HG03280 (cell line): Measurements from ENCODE around the gene ACTR6.
A peak's percentile ranks its signal among the peaks of the same experiment; 100 is the strongest.
"Not testable (repeated sequence)": the region's sequence is repeated elsewhere in the genome, so short reads cannot be mapped to it uniquely, and the experiment has no call there.

ENCODE experiments used
- ATAC-seq: cut with Tn5 transposase; IDR thresholded peaks from one replicate; pipeline ENCODE4 v1.9.1; 2021; ENCODE audit warnings: mild to moderate bottlenecking, moderate library complexity; ENCODE audit not compliant: unreplicated experiment

ACTR6 gene

DNA sequence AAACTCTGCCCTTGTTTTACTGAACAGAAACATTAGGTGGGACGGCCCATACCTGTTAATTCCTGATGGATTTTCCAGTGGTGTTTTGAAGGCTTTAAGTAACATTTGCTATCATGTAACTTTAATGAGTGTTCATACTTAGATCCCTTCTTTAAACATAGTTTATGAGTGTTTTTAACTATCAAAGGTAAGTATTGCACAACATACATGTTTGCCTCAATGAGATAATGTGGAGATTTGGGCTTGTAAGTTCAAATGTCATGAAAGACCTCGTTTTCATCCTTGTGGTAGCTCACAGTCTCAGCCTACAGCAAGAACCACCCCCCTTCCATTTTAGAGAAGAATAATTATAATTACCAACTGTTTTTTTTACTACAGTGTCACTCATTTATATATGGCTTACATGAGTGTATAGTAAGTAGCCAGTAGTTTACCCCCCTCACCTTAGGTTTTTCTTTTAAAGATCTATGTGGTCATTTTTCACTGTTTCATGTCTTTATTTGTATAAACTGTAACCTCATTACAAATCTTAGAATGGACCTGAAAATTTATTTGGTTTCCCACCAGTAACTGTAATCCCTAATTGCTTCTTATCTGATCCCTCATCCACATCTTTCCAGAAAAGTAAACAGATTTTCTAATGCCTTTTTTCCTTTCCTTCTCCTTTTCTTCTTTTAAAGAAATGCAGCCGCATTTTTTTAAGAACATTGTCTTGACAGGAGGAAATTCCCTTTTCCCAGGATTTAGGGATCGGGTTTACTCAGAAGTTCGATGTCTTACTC is 18.9 kb downstream of the ACTR6 start:
- ATAC-seq = no peak

DNA sequence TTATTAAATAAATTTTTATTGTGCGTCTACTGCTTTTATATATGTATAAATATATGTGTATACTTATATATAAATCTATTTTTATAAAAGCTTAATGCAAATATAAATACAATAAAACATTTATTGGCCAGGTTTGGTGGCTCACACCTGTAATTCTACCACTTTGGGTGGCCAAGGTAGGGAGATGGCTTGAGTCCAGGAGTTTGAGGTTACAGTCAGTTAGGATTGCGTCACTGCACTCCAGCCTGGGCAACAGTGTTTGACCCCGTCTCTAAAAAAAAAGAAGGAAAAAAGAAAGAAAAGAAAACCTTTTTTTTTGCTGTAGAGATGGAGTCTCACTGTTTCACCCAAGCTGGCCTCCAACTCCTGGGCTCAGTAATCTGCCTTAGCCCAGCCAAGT is 20.9 kb downstream of the ACTR6 start:
- ATAC-seq = no peak

DNA sequence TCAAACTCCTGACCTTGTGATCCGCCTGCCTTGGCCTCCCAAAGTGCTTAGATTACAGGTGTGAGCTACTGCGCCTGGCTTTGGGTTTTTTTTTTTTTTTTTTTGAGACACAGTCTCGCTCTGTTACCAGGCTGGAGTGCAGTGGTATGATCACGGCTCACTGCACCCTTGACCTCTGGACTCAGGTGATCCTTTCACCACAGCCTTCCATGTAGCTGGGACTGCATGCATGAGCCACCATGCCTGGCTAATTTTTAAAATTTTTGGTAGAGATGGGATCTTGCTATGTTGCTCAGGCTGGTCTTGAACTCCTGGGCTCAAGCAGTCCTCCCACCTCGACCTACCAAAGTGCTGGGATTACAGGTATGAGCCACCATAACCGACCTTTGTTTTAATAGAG is 21.6 kb downstream of the ACTR6 start:
- ATAC-seq = not testable (repeated sequence)

DNA sequence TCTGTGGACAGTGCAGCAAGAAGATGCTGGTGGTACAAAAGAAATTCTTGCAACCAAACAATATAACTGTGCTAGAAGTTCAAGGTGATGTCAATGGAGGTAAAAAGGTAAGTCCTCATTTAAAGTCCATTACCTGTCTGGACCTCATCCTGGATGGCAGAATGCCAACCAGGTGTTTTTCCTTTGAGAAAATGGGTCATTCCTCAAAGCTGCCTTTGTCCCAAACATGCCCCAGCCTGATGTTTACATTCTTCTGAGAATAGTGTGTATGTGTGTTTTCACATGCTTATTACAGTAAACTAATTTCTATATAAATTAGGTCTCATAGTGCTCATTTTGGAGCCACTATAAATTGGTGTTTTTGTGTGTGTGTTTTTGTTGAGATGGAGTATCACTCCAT is 24.9 kb downstream of the ACTR6 start:
- ATAC-seq = no peak

DNA sequence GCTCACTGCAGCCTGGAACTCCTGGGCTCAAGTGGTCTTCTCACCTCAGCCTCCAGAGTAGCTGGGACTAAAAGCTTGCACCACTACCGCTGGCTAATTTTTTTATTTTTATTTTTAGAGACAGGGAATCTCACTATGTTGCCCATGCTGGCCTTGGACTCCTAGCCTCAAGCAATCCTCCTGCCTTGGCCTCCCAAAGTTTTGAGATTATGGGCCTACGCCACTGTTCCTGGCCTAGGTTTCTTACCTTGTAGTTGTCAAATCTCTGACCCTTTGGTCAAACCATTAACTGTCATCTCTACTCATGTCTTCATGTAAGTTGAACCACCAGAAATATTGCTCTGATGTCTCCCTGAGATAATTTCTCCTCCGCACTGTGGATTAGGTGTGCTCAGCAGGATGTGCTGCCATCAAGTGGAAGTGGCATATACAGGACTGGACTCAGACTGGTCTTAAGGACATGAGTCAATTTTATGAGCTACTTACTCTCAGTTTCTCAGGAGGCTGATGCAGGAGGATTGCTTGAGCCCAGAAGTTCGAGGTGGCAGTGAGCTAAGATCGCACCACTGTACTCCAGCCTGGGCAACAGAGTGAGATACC is 28.5 kb downstream of the ACTR6 start:
- ATAC-seq = no peak

DNA sequence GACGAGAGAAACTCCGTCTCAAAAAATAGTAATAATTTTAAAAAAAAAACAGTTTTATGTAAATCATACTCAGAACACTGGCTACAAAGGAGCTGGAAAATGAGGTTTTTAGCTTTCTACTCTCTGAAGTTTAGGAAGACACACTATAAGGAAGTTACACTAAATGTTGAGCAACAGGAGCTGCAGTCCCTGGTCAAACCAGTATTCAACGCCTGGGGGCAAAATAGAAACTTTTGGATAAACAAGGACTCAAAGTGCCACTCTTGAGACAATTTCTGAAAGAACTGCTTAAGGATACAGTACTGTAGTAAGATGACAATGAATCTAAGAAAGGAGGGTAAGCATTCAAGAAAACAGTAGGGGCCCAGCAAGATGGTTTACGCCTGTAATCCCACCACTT is 29.3 kb downstream of the ACTR6 start:
- ATAC-seq = no peak

DNA sequence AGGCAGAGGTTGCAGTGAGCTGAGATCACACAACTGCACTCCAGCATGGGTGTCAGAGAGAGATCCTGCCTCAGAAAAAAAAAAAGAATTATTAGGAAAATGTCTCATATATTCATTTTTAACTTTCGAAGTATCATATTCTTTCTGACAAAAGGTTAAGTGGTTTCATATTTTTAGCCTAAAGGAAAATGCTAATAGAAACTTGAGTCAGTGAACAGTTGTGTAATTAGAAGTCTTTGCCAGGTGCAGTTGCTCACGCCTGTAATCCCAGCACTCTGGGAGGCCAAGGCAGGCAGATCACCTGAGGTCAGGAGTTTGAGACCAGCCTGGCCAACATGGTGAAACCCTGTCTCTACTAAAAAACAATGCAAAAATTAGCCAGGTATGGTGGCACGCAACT is 31.3 kb downstream of the ACTR6 start:
- ATAC-seq = not testable (repeated sequence)

DNA sequence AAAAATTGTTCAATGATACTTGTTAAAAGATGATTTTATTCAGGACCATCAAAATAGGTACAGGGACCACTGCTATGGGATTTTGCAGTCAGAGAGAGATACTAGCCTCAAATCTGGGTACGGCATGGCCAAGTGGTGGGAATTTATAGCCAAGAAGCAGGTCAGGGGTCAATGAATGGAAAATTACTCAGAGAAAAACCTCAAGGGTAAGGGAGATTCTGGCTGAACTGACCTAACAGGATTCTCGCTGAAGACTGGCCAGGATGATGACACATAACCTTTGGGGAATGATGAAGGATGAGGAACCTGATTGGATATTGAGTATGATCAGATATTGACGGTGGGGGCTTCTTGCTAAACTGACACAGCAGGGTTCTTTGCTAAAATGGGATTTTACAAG is 33.6 kb downstream of the ACTR6 start:
- ATAC-seq = no peak

DNA sequence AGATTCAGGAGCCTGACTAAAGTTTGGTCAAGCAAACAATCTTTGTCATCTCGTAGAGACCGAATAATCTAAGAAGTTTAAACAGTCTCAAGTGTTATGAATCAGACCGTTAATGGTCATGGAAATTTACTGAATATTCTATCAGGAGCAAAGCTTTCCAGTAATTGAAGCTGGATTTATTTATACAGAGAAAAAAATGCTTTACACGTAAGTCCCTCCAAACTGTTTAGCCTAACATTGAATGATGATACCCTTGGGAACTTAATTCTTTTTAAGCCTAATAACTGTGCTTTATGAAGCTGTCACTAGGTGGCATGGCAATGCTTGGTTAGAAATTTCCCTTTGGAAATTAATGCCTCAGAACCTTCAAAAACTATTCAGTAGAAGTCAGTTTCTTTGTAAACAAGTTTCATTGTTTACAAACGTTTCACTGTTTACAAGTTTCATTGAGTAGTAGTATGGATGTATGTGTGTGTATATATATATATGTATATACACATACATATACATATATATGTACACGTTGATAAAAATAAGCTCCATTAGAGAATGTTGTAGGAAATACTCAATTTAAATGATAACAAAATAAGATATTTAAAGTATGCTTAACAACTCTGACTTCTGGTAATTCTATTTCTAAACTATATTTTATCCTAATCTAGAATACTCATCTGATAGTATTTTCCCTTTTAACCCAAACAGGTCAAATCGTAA is 34.1 kb downstream of the ACTR6 start:
- peak; percentile 69 for ATAC-seq

DNA sequence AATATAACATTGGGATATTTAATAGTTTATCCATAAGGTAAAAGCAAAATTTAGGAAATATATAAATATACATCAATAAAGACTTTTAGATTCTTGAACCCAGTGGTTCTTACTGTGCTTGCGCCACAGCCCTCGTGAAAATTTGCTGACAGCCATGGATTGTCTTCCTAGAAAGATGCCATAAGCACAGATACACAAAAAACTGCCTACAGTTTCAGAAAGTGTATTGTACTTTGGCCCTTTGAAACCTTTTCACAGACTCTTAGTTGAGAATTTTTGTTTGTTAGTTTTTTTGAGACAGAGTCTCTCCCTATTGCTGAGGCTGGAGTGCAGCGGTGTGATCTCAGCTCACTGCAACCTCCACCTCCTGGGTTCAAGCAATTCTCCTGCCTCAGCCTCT is 38.2 kb downstream of the ACTR6 start:
- no peak for ATAC-seq

DNA sequence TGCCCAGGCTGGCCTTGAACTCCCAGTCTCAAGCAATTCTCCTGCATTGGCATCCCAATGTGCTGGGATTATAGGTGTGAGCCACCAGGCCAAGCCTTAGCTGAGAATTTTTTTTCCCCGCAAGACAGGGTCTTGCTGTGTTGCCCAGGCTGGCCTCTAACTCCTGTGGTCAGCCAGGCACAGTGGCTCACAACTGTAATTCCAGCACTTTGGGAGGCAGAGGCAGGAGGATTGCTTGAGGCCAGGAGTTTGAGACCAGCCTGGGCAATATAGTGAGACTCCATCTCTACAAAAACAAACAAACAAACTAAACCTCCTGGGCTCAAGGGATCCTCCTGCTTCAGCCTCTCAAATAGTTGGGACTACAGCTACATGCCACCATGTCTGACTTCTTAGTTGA is 39.0 kb downstream of the ACTR6 start:
- ATAC-seq = no peak

DNA sequence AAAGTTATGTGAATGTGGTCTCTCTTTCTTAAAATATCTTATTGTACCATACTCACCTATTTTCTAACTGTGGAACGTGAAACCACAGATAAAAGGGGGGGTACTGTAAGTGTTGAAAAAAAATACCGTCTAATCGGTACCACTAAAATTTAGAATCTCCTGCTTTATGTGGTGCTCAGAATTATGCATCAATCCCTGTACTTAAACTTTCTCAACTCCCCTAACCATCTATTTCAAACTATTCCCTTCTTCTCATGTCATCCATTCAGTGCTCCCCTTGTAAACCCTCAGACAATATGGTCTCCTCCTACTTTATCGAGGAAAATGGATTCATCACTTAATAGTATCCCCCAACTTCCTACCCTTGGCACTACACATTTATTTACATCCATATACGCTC is 42.5 kb downstream of the ACTR6 start:
- no peak for ATAC-seq

DNA sequence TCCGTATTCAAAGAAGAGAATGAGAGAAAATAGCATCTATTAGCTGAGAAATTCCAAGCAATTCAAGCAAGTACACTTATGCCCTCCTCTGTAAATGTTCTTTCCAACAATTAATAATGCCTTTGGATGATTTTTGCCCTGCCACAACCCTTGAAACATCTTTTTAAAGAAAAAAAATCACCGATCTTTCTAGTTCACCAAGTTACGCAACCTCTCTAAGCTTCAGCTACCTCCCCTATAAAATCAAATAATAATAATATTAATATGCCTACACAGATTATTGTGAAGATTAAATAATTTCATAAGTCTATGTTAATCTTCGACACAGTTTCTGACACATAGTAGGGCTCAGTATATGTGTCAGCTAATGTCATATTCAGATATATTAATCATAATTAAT is 47.1 kb downstream of the ACTR6 start:
- no peak for ATAC-seq

DNA sequence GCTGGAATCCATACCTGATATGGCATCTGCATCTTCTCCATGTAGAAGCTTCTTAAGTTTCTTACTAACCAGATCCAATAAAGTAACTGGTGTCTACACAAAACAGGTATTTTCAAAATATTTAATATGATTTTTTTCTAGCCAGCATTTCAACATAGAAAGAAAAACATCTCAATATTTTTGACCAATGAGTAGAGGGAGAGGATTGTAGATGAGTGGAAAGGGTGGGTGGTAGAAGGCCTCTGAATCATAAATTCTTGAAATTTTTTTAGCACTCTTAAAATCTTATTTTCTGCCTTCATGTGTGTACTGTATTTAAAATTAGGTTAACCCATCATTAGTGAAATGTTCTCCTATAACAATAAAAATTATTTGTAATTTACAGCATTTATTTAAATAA is 48.3 kb downstream of the ACTR6 start:
- no peak for ATAC-seq

DNA sequence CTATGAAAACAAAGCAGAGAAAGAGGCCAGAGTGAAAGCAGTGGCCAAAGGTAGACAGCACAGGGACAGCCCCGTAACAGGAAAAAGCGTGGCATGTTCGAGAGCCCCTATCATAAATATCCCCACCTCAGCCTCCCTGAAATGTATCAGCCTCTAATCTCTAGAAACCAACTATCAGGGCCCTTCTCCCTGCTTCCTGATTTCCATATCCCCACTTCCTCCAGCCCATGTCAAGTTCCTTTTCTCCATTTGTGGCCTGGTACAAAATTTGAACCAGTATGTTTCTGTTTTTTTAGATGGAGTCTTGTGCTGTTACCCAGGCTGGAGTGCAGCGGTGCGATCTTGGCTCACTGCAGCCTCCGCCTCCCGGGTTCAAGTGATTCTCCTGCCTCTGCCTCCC is 49.3 kb downstream of the ACTR6 start:
- no peak for ATAC-seq

DNA sequence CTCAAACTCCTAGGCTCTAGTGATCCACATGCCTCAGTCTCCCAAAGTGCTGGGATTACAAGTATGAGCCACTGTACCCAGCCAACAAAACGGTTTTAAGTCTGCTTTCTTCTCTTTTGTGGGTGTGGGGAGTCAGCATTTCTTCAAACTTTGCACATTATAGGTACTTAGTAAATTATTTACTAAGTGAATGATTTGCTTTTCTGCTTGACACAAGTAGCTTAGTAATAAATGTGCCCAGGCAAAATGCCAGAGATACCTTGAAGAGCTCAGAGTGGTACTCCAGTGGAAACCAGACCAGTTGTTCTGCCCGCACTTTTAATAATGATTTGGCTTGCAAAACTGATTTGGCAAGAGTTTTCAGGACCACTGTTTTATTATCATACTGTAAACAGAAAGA is 51.3 kb downstream of the ACTR6 start:
- ATAC-seq = no peak

DNA sequence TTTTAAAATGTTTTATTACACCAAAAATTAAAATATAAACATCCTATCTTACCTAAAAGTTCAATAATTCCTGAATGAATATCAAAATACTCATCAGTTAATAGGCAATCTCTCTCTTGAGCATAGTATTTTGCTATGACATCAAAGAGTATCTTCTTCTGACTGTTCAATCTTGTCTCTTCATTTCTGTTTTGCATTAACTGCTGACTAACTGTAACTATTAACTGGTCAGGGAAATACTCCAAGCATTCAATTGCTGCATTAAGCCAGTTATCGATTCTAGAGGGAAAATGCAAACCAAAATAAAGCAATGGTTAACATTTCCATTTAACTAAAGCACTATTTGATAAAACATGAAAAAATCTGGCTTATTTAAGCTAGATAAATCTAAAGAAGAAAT is 52.8 kb downstream of the ACTR6 start:
- no peak for ATAC-seq

DNA sequence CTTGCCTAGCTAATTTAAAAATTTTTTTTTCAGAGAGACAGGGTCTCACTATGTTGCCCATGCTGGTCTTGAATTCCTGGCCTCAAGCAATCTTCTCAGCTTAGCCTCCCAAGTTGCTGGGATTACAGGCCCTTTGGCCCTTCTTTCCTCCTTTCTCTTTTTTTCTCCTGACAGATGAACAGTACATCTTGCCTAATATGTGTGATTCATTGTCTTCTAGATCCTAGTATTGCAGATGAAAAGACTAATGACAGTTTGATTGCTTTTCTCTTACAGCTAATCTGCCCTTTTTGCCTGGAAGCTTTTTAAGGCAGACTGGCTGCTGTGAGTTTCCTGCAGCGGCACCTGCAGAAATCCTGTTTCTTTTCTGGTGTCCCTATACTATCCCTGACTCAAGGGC is 54.3 kb downstream of the ACTR6 start:
- no peak for ATAC-seq

DNA sequence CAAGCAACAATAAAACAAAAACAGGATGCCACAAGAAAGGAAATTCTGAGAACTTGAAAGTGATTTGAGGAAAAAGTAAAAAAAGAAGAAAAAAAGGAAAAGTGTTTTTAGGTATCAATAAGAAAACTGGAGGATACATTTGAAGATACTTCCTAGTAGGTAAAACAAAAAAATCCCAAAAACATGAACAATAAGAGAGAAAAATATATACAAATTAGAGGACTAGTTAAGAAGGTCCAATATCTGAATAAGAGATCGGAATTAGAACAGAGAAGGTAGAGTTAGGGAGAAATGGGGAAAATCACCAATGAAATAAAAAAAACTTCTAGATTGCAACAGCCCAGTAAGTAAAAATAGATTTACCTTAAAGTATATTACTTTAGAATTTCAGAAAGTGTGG is 57.5 kb downstream of the ACTR6 start:
- no peak for ATAC-seq

DNA sequence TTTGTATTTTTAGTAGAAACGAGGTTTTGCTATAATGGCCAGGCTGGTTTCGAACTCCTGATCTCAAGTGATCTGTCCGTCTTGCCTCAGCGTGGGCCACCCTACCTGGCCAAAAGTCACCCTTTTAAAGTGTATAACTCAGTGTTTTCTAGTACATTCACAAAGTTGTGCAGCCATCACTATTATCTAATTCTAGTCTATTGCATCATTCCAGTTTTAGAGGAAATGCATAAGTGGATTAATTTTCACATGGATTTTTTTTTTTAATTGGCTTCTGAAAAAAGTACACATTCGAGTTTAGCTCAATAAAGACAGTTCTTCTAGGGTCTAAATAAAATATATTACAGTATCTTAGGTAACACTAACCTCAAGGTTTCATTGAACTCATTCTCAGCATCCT is 62.5 kb downstream of the ACTR6 start:
- ATAC-seq = no peak

DNA sequence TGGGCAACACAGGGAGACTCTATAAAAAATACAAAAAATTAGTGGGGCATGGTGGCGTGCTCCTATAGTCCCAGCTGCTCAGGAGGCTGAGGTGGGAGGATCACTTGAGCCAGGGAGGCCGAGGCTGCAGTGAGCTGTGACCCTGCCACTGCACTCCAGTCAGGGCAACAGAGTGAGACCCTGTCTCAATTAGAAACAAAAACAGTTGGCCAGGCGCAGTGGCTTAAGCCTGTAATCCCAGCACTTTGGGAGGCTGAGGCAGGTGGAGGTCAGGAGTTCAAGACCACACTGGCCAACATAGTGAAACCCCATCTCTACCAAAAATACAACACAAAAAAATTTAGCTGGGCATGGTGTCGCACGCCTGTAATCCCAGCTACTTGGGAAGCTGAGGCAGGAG is 64.5 kb downstream of the ACTR6 start:
- ATAC-seq = not testable (repeated sequence)
